HepG2 (cell line): ENCODE measurements around the gene CRAT.

Source experiments
- EHMT2 ChIP-seq: fragments of 200-600 bp; sonication (generic); IDR thresholded peaks from 2 replicates; pipeline ENCODE4 v1.7.0; 2017; ENCODE audit warnings: antibody characterized with exemption, low read depth, low read length, borderline replicate concordance
- NFYB ChIP-seq: sonication (generic); formaldehyde crosslinking; IDR thresholded peaks from 2 replicates; pipeline ENCODE4 v1.4.0; 2020; ENCODE audit warnings: missing genetic modification reagents
- POLR2A ChIP-seq, 2 experiments: IDR thresholded peaks; 2 replicates each; pipeline ENCODE4 v1.6.1; 2011; ENCODE audit warnings: low read depth in 2 of 2, low read length in 2 of 2, mild to moderate bottlenecking in 1 of 2, moderate library complexity in 1 of 2; ENCODE audit not compliant: insufficient read depth in 1 of 2
- ZBTB21 ChIP-seq: sonication (generic); formaldehyde crosslinking; IDR thresholded peaks from 2 replicates; pipeline ENCODE4 v1.4.0; 2020; ENCODE audit warnings: missing genetic modification reagents
- TF ChIP-seq, protein P1 (sequence below): sonication (generic); formaldehyde crosslinking; IDR thresholded peaks from 2 replicates; pipeline ENCODE4 v1.5.0; 2020; ENCODE audit warnings: mild to moderate bottlenecking, missing genetic modification reagents, moderate library complexity
- TF ChIP-seq, protein P2 (sequence below), 2 experiments: fragments of 450-650 bp in 1 of 2; sonication (generic) in 1 of 2; formaldehyde crosslinking in 1 of 2; IDR thresholded peaks; 2 replicates each; pipeline versions ENCODE4 v1.6.1 to v1.8.0; 2016 to 2022; ENCODE audit warnings: antibody characterized with exemption in 1 of 2, mild to moderate bottlenecking in 1 of 2, missing genetic modification reagents in 1 of 2

DNA sequence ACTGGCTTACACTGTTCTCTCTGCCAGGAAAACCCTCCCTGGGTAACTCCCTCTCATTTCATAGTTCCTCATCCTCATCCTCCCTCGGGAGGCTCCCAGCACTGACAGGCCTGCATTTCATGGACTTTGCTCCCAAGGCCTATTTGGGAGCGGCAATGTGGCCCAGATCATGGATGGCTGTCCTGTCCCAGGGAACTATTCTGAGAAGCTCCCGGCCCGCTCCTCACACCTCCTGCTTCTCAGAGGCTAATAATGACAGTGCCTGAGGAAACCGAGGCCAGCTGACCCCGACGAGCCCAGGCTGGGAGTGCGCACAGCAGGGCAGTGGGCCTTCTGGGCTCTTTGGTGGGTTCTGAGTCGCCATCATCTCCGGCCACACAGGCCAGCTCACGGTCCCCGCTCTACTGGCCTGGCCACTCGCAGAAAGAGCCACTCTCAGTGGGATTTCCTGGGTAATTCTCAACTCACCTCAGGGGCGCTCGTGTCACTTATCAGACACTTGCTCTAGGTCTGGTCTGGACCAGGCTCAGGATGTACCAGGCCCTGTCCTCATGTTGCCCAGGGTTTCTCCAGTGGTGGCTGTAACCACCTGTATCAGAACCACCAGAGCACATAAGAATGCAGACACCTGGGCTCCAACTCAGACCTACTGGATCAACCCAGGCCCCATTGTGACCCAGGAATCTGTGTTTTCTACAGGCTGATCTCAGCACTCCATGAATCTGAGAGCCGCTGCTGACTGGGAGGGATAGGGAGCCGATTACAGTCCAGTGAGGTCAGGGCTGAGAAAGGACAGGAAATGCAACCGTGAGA is 31.7 kb downstream of the CRAT start:
- no peak for TF ChIP-seq POLR2A (IDR thresholded peaks at IDR 0.05; ENCODE audit: insufficient read depth in 1 of 2, low read depth in 2 of 2, low read length in 2 of 2)
- TF ChIP-seq, protein P1, sequence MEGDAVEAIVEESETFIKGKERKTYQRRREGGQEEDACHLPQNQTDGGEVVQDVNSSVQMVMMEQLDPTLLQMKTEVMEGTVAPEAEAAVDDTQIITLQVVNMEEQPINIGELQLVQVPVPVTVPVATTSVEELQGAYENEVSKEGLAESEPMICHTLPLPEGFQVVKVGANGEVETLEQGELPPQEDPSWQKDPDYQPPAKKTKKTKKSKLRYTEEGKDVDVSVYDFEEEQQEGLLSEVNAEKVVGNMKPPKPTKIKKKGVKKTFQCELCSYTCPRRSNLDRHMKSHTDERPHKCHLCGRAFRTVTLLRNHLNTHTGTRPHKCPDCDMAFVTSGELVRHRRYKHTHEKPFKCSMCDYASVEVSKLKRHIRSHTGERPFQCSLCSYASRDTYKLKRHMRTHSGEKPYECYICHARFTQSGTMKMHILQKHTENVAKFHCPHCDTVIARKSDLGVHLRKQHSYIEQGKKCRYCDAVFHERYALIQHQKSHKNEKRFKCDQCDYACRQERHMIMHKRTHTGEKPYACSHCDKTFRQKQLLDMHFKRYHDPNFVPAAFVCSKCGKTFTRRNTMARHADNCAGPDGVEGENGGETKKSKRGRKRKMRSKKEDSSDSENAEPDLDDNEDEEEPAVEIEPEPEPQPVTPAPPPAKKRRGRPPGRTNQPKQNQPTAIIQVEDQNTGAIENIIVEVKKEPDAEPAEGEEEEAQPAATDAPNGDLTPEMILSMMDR (CRISPR knock-in tag): no peak
- no peak for TF ChIP-seq ZBTB21
- TF ChIP-seq, protein P2, sequence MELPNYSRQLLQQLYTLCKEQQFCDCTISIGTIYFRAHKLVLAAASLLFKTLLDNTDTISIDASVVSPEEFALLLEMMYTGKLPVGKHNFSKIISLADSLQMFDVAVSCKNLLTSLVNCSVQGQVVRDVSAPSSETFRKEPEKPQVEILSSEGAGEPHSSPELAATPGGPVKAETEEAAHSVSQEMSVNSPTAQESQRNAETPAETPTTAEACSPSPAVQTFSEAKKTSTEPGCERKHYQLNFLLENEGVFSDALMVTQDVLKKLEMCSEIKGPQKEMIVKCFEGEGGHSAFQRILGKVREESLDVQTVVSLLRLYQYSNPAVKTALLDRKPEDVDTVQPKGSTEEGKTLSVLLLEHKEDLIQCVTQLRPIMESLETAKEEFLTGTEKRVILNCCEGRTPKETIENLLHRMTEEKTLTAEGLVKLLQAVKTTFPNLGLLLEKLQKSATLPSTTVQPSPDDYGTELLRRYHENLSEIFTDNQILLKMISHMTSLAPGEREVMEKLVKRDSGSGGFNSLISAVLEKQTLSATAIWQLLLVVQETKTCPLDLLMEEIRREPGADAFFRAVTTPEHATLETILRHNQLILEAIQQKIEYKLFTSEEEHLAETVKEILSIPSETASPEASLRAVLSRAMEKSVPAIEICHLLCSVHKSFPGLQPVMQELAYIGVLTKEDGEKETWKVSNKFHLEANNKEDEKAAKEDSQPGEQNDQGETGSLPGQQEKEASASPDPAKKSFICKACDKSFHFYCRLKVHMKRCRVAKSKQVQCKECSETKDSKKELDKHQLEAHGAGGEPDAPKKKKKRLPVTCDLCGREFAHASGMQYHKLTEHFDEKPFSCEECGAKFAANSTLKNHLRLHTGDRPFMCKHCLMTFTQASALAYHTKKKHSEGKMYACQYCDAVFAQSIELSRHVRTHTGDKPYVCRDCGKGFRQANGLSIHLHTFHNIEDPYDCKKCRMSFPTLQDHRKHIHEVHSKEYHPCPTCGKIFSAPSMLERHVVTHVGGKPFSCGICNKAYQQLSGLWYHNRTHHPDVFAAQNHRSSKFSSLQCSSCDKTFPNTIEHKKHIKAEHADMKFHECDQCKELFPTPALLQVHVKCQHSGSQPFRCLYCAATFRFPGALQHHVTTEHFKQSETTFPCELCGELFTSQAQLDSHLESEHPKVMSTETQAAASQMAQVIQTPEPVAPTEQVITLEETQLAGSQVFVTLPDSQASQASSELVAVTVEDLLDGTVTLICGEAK (IDR thresholded peaks at IDR 0.05): no peak
- TF ChIP-seq, protein P2 (CRISPR knock-in tag; IDR thresholded peaks at IDR 0.05): no peak
- no peak for TF ChIP-seq EHMT2
- TF ChIP-seq NFYB (CRISPR knock-in tag): no peak
